ENCODE results near the gene JCAD.
"Not testable (repeated sequence)": the region's sequence is repeated elsewhere in the genome, so short reads cannot be mapped to it uniquely, and the experiment has no call there.

Gene JCAD, protein sequence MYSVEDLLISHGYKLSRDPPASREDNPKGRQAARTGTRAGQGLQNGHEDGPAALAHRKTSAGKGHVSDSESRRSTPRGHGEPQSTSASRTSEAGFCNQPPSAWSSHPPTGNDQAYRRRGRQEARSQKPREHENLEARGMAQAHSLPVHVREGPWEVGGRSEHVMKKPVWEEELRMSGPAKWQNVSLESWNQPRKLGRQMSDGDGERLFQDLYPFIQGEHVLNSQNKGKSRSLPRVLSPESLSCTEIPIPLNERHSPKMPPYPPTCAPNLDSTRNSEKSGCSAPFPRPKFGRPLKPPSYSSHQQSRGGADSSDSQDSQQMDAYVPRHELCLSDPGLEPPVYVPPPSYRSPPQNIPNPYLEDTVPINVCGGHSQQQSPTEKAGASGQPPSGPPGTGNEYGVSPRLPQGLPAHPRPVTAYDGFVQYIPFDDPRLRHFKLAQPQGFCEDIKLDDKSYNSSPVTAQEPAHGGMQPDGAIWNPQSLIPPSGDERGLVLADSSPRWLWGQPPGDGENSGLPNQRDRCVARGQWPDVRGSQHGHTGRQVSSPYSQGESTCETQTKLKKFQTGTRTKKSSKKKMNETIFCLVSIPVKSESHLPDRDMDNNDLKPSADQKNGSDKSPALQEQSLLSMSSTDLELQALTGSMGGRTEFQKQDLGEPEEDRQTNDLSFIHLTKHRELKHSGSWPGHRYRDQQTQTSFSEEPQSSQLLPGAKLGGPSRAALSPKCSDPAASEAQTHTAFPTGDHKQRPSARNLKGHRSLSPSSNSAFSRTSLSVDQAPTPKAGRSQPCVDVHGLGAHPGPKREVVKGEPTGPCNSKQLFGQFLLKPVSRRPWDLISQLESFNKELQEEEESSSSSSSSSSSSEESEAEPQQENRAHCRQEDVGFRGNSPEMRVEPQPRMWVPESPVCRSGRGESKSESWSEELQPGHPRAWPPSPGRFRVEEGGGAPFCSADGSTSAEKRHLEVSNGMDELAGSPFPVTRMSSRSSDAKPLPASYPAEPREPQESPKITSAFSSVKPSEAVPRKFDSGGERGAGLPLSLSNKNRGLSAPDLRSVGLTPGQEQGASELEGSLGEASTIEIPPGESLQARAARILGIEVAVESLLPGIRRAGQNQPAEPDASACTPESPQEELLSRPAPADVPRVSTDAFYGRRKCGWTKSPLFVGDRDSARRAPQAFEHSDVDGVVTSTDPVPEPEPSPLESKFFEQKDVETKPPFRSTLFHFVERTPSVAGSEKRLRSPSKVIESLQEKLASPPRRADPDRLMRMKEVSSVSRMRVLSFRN (N-terminal part only)

GRCh38 chr10:30059209-30060107 is at the start of gene JCAD:
JCAD (minus strand) TSS chr10:30059586; CDS start chr10:30047812, 11,774 bp downstream.
- peak; percentile 37 to 83 (median 68) for DNase-seq

DNA sequence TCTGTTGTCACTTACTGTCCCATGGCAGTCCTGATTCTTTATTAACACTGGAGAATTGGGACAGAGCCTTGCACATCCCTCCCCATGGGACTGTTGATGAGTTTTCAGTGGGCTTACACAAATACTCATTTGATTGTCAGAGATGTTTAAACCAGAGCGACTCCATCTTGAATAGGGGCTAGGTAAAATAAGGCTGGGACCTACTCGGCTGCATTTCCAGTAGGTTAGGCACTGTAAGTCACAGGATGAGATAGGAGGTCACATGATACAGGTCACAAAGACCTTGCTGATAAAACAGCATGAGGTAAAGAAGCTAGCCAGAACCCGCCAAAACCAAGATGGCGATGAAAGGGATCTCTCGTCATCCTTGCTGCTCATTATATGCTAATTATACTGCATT is 47.6 kb upstream of the JCAD start:
- no peak for DNase-seq

- DNase-seq, result peak; percentile 41 to 54 (median 52)
Observed at GRCh38 chr10:30103595-30104320, 44.4 kb upstream of the JCAD start.

DNA sequence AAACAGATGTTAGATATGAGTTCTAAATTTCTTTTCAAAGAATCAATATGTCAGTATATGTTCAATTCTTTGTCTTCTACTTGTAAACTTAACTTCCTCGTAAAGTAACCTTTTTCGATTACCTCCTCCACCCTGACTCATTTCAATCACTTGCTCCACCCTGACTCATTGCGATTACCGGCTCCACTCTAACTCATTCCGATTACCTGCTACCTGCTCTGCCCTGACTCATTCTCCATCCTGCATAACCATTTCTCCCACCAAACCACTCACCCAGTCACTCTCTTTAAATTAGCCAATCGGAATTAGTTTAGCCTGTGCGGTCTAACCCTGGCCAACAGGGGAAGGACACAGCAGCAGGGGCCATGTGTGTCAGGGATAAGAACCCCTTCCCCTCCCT is 40.3 kb upstream of the JCAD start:
- DNase-seq, result not testable (repeated sequence)

DNA sequence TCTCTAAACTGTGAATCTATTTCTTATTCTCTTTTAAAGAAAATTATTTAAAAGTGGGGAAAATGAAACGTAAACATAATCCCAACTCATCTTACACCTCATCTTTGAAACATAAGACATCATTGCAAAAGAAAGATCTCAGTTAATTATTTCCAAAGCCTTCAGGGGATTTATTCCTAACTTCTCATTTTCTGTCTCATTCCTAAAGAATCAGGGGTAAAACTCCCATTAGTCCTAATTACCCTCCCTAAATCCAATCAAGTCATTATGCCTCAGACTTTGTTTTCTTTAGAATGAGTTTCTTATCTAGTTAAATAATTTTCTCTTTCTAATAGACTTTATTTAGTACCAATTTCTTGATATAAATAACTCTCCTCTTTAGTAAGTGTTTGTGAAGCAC is 39.7 kb upstream of the JCAD start:
- DNase-seq, result no peak

DNA sequence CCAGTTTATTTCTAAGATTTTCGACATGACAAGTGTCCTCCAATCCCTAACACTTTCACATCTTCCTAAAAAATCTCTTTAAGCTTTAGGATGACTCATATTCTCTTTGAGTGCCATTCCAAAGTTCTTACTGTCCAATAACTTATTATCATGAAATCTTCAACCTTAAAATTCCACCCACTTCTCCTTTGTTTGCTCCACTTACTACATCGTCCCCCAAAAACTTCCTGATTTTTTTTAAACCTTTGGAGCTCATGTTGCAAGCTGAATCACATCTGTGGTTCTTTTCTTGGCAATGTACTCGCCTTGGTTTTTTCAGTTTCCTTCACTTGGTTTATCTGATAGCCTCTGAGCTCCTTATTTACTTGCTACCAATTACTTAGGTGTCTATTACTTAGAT is 39.2 kb upstream of the JCAD start:
- peak; percentile 10 to 57 (median 55) for DNase-seq

- no peak for DNase-seq
Observed at GRCh38 chr10:30096564-30096963, 37.2 kb upstream of the JCAD start.

DNA sequence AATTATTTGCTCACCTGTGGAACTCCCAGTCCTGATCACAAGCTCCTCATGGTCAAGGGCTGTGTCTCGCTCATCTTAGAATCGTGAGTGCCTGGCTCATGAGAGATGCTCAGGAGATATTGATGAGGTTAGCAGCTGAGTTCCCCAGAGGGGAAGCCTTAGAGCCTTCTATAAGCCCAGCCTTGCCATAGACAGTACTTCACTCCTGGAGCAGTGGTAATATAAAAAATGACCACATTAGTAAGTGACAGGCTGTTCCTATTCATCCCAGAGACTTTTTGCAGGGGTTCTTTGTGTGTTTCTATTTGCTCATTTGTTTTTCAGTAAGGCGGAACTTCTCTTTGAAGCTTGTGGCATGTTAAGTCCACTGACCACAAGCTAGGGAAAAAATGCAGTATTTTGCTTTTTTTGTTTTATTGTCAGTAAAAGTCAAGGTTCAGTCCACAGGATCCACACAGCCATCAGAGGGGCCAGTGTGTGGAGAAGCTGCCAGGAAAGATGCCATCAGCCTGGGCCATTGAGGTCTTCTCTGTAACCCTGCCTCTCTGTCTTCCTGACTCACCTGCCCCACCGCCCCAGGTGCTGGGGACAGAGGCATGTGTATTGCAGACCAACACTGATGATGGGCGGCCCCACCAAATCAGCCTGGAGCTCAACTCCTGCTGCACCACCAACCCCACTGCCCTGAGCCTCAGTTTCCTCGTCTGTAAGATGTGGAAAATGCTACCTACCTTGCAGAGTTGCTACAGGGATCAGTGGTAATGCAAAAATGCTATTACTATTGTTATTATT is 36.4 kb upstream of the JCAD start:
- DNase-seq, result no peak

- no peak for DNase-seq
Observed at GRCh38 chr10:30094601-30095000, 35.2 kb upstream of the JCAD start.

GRCh38 chr10:30093303-30093950 is 34.0 kb upstream of the JCAD start:
- DNase-seq, result peak in 2 of 3 donors; percentile 17 to 35

DNA sequence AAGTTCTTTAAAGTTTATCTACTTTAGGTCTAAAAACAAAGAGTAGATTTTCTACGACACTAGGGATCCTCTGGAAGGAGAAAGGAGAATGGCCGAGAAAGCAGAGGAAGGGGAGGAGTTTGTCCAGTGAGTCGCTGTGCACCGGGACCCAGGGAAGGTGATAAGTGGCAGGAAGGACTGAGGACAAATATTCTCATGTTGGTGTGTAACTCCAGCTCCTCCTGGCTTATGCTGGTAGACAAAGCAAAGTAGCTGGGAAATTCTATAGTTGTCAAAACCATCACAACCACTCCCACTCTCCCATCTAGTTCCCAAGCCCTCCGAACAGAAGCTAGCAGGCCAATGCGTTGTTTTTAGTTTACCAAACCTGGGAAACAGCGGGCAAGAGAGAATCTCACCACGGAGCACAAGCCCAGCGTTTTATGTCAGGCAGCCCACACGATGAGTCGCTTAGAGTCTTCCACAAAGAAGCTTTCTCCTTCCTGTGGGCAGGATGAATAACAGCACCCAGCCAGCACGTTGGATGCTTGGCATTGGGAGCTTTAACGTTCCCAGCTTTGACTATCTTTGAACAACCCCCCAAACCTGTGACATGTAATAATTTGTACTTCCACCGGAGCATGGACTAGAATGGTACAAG is 32.9 kb upstream of the JCAD start:
- peak in 2 of 3 donors; percentile 5 to 9 for DNase-seq

DNA sequence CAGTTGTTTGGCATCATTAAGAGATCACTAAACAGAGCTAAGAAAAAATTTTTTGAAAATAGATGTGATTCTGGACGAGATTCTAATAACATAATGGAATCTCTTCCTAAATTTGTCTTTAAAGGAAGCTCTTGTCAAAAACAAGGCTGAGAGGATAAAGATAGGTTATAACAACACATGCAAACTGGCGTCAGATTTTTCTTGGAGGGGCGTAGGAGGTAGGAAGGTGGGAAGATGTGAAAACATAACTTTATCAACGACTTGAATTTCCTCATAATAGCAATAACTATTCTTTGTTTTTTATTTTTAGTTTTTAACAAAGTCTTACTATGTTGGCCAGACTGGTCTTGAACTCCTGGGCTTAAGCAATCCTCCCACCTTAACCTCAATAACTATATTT is 31.8 kb upstream of the JCAD start:
- DNase-seq, result no peak

DNA sequence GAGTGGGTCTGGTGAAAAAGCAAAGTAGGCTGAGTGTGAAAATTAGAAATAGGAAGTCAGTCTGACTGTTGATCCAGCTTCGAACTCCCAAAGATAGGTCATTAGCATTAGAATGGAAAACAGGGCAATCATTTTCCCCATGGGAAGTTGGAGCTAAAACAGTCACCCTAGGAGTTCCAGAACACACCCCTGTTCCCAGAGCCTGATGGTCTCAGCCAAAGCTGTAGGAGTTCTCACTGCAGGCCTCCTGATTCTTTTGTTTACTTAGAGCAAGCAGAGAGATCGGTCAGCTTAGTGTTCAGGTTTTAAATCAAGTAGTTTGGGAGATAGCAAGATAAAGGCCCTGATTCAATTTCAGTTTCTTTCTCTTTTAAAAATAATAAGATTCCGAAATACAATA is 28.8 kb upstream of the JCAD start:
- DNase-seq, result no peak

DNA sequence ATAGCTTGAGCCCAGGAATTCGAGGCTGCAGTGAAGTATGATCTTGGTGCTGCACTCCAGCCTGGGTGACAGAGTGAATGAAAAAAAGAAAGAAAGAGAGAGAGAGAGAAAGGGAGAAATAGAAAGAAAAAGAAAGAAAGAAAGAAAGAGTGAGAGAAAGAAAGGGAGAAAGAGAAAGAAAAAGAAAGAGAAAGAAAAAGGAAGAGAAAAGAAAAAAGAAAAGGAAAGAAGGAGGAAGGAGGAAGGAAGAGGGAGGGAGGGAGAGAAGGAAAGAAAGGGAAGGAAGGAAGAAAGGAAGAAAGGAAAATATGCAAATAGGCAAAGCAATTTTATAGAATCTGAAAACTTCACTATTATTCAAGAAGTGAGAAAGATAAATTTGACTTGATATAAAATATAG is 24.5 kb upstream of the JCAD start:
- no peak for DNase-seq

GRCh38 chr10:30081182-30081581 is 21.8 kb upstream of the JCAD start:
- no peak for DNase-seq

DNA sequence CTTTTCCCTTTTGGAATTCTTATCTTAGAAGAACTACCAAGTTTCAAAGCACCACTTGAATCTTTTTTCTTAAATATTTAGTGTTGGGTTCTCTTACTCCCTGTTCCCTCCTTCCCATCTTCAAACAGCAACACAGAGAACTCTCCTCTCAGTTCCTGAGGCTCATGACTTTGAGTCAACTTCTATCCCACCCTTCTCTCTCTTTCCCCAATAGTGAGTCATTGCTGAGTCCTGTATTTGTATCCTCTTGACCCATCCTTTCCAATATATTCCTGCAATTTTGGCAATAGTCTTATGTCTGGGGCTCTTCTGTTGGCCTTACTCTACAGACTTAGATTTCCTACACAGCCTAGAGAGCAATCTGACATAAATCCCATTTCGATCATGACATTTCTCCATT is 20.8 kb upstream of the JCAD start:
- DNase-seq, result peak in 1 of 3 donors; percentile 19

DNA sequence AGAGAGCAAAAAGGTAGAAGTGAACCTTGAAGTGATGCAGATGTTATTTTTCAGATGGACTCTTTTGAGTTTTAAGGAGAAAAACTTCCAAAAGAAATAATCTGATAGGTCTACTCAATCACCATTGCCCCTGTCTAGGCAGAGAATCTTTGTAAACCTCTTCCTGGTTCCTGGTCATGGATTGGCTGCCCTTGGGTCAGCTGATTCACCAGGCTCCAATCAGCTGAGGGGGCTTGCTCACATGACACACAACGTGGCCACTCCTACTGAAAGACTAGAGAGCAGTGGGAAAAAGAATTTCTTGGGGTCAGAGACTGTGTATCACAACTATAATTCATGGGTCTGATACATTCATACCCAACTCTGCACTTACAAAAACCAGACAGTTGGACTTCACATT is 20.0 kb upstream of the JCAD start:
- DNase-seq, result no peak

DNA sequence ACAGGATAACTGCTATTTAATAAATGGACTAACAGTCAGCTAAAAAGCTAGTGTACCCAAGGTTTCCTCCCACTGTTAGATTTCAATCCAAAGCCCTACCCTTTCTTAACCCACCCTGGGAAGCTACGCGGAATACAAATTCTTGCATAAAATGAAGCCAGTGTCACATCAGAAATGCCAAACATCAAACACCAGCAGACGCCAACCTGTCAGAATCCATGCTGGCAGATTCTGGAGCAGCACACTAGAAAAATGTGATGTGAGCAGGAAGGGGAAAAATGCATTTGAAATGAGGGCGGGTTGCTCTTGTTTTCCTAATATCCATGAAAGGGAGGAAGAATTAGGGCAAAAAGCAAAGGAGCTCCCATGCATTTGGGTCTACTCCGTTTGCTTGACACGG is 16.1 kb upstream of the JCAD start:
- no peak for DNase-seq

GRCh38 chr10:30074933-30075332 is 15.5 kb upstream of the JCAD start:
- no peak for DNase-seq
